GM19240 (cell line): ENCODE results near the gene COL25A1.

Source experiments
- DNase-seq: peaks from one replicate; pipeline ENCODE4 v3.0.0; 2011; ENCODE audit warnings: low spot score; ENCODE audit not compliant: insufficient read length

COL25A1 gene

GRCh38 chr4:108821351-108821930, 481.0 kb downstream of the COL25A1 start:
- no peak for DNase-seq

GRCh38 chr4:108820492-108821350, 481.7 kb downstream of the COL25A1 start:
- no peak for DNase-seq

- no peak for DNase-seq
These were observed 488.1 kb downstream of the COL25A1 start for GRCh38 chr4:108814326-108814725.

GRCh38 chr4:108813261-108813660, 489.2 kb downstream of the COL25A1 start:
- no peak for DNase-seq

GRCh38 chr4:108811486-108811885, 491.0 kb downstream of the COL25A1 start:
- no peak for DNase-seq

GRCh38 chr4:108810087-108810486, 492.4 kb downstream of the COL25A1 start:
- no peak for DNase-seq

- DNase-seq: no peak
These were observed 497.7 kb downstream of the COL25A1 start for GRCh38 chr4:108804648-108805273.

GRCh38 chr4:108799306-108799705, 503.2 kb downstream of the COL25A1 start:
- DNase-seq: no peak

GRCh38 chr4:108796173-108796572, 506.3 kb downstream of the COL25A1 start:
- DNase-seq: no peak

GRCh38 chr4:108795733-108796132, 506.7 kb downstream of the COL25A1 start:
- no peak for DNase-seq

- no peak for DNase-seq
These were observed 508.3 kb downstream of the COL25A1 start for GRCh38 chr4:108794136-108794535.

- no peak for DNase-seq
These were observed 509.0 kb downstream of the COL25A1 start for GRCh38 chr4:108793415-108793814.

GRCh38 chr4:108788731-108789130, 513.7 kb downstream of the COL25A1 start:
- DNase-seq: no peak

- no peak for DNase-seq
These were observed 514.7 kb downstream of the COL25A1 start for GRCh38 chr4:108787724-108788123.

- no peak for DNase-seq
These were observed 515.4 kb downstream of the COL25A1 start for GRCh38 chr4:108787106-108787505.

- DNase-seq: no peak
These were observed 516.1 kb downstream of the COL25A1 start for GRCh38 chr4:108786351-108786750.

GRCh38 chr4:108783665-108784463, 518.6 kb downstream of the COL25A1 start:
- no peak for DNase-seq

GRCh38 chr4:108779958-108780357, 522.5 kb downstream of the COL25A1 start:
- DNase-seq: no peak

- DNase-seq: no peak
These were observed 525.1 kb downstream of the COL25A1 start for GRCh38 chr4:108777388-108777787.

- DNase-seq: no peak
These were observed 526.5 kb downstream of the COL25A1 start for GRCh38 chr4:108775921-108776320.

GRCh38 chr4:108774809-108775530, 527.5 kb downstream of the COL25A1 start:
- DNase-seq: no peak
